ENCODE results near the gene FEN1.

The FEN1 gene

DNA sequence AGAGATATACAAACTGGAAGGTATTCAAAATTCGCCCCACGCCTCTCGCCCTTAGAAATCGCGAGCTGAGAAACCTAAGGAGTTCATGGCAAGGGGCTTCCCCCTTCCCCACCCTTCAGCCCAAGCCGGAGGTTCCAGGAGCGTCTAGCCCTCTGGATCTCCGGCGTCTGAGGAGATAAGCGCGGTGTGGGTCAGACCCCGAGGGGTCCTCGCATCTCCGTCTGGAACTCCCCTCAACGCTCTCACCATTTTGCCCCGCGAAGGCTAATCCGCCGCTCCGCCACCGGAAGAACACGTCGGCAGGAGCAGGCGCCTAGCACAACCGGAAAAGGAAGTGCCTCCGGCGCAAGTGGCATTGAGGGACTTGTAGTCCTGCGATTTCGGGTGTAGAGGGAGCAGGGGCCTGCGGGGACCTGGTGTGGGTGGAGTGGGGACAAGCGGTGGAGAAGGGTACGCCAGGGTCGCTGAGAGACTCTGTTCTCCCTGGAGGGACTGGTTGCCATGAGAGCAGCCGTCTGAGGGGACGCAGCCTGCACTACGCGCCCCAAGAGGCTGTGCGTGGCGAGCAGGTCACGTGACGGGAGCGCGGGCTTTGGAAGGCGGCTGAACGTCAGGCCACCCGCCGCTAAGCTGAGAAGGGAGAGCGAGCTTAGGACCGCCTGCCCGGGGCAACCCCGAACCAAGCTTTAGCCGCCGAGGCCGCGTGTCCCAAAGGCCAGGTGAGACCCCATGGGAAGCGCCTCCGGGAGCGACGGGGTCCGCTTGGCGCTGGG, at the start of gene FEN1, which contains the start of gene TMEM258:
FEN1 (plus strand) TSS at position 602 of the 773 bp plus-strand sequence. CDS start 2,451 bp downstream, outside the sequence.
TMEM258 (minus strand) TSS at position 290 of the 773 bp plus-strand sequence; CDS start at position 249, 41 bp downstream.
- peak; percentile 92 for DNase-seq

DNA sequence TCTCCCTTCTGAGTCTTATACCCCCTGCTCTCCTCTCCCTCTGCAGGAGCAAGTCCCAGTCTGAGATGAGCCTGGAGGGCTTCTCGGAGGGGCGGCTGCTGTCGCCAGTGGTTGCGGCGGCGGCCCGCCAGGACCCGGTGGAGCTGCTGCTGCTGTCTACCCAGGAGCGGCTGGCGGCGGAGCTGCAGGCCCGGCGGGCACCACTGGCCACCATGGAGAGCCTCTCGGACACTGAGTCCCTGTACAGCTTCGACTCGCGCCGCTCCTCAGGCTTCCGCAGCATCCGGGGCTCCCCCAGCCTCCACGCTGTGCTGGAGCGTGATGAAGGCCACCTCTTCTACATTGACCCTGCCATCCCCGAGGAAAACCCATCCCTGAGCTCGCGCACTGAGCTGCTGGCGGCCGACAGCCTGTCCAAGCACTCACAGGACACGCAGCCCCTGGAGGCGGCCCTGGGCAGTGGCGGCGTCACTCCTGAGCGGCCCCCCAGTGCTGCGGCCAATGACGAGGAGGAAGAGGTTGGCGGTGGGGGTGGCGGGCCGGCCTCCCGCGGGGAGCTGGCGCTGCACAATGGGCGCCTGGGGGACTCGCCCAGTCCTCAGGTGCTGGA, 49.1 kb upstream of the FEN1 start:
- DNase-seq: no peak

GRCh38 chr11:61744181-61744580, 48.5 kb upstream of the FEN1 start:
- DNase-seq: no peak

DNA sequence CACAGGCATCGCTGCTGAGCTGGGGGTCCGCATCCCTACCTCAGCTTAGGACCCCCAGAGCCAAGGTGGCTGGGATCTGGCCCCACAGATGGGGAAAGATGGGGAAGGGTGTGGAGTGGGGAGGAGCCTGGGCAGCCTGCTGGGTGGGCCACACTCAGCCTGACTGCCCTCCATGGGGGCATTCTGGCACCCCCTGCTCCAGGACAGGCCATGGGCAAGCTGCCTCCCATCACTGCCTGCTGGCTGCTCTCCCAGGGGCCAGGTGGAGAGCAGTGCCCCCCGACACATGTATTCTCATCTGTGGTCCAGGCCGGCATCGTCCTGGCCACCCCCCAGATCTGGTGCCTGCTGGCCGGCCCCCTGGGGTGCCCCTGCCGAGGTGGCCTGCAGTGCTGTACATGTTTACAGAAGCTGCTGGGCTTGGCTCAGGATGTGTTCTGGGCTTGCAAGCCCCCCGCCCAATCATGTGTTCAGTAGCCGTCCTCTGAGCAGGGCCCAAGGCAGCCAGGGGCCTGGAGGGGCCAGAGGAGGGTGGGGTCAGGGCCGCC, 48.0 kb upstream of the FEN1 start:
- DNase-seq: no peak

GRCh38 chr11:61745781-61746441, 46.8 kb upstream of the FEN1 start:
- no peak for DNase-seq

GRCh38 chr11:61746442-61747191, 46.1 kb upstream of the FEN1 start:
- DNase-seq: no peak

- peak; percentile 59 for DNase-seq
Measured at GRCh38 chr11:61747192-61747966, 45.3 kb upstream of the FEN1 start.

GRCh38 chr11:61747967-61748285, 44.8 kb upstream of the FEN1 start:
- no peak for DNase-seq

- no peak for DNase-seq
Measured at GRCh38 chr11:61749591-61750217, 43.0 kb upstream of the FEN1 start.

- DNase-seq: no peak
Measured at GRCh38 chr11:61750631-61751273, 42.0 kb upstream of the FEN1 start.

DNA sequence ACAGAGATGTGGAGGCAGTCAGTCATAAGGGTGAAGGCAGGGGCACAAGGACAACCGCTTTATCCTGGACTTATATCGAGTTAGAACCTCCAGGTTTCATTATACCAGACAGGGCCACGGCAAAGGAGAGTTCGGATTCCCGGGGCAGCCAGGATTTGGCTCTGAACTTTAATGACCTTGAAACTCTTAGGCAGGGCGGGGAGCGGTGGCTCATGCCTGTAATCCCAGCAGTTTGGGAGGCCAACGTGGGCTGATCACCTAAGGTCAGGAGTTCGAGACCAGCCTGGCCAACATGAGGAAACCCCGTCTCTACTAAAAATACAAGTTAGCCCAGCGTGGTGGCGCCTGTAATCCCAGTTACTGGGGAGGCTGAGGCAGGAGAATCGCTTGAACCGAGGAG, 41.3 kb upstream of the FEN1 start:
- DNase-seq: no peak

DNA sequence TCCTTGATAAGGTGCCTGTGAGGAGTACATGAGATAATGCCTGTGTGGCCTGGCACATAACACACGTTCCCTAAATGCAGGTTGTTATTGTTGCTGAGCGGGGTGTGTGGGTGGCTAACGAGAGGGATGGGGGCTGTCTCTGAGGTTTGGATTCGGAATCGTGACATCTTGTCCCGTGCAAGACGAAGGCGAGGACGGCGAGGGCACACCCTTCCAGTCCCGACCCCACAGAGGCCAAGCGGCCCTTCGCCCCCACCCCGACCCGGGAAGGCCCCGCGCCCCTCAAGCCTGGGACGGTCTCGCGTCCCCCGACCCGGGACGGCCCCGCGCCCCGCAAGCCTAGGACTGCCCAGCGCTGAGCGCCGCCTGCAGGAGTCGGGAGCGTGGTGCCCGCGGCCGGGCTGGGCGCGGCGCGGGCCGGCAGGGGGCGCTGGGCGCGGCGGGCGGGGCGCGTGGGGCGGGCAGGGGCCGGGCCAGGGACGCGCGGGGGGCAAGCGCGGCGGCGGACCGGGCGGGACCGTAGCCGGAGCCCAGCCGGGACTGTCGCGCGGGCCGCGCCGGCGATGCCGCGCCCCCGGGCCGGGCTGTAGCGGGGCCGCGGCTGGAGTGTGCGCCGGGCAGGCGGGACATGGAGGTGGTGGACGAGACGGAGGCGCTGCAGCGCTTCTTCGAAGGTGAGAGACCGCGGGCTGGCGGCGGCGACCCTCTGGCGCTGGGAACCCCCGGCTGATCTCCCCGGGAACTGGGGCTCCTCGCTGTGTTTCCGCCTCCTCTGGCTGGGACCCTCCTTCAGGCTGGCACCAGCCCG, 40.4 kb upstream of the FEN1 start, which contains the start of gene MYRF:
MYRF (plus strand) TSS at position 520 of the 808 bp plus-strand sequence; CDS start at position 629, 109 bp downstream.
- peak; percentile 19 for DNase-seq

DNA sequence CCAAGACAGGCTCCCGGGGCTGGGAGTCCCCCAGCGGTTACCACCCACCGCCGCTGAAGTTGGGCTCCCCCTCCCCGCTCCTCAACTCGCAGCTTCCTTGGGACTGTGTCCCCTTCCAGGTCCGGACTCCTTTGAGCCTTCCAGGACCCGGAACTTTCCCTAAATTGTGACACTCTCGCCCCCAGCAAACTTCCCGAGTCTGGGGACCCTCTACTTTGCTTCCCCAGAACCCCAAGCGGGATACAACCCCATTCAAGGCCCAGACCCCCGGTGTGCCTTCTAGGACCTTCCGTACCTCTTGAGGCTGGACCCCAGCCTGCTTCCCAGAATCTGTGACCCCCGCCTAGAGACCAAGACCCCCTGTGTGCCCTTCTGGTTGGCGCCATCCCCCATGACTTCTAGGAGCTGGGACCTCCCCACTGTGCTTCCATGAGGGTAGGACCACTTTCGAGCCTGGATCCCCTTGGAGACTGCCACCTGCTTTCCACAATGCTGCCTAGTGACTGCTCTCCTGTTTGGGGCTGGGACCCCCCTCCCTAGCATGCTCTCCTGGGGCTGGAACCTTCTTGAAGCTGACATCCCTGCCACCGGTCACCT, 39.7 kb upstream of the FEN1 start:
- no peak for DNase-seq

DNA sequence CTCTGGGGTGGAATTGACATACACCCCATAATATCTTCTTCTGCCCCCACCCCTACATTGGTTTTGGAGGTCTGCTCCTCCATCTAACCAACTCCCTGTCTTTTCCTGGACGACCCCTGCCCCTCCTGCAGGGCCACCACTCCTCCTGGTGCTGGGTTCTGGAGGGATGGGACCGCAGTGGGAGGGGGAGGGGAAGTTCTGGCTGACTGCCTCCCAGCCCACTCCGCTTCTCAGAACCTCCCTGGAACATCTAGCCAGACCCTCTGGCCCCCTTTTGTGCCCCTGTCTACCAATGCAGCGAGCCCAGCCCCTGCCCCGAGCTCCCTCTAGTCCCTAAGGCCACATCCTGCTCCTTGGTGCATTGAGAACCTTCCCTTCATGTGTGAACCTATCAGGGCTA, 39.0 kb upstream of the FEN1 start:
- no peak for DNase-seq

- no peak for DNase-seq
Measured at GRCh38 chr11:61754534-61755482, 37.9 kb upstream of the FEN1 start.

DNA sequence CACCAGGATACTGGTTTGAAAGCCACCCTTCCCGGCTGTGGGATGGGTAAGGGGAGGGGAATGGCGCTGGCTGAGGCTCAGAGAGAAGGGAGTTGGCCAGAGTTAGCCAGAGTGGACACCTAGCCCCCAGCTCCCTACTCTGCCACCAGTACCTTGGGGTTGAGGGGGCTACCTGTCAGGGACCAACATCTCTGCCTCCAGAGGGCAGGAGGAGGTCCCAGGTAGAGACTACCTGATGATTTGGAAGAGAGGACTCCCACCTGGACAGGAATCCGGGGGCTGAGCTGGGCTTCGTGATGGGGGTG, 36.6 kb upstream of the FEN1 start:
- no peak for DNase-seq

GRCh38 chr11:61756452-61757212, 36.1 kb upstream of the FEN1 start:
- no peak for DNase-seq

All from NCI-H774 (cell line).